GM18870 (cell line): ENCODE measurements around the gene WDR3.

Experiments
- ATAC-seq: cut with Tn5 transposase; IDR thresholded peaks from one replicate; pipeline ENCODE4 v1.9.1; 2021; ENCODE audit warnings: moderate library complexity; ENCODE audit not compliant: unreplicated experiment

The WDR3 gene

DNA sequence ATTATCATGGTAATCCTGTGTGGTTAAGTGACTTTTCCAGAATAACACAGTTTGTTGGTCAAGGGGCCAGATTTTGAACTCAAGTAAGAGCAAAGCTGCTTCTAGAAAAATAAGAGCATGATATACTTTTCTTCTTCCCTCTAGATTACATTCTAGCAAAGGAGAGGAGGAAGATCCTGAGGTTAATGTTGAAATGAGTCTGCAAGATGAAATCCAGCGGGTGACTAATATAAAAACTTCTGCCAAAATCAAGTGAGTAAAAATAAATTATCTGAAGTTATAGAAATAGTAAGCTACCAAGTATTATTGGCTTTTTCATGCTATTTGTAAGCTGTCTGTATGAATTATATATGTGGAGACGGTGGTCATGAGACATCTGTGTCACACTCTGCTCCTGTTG lies 12.8 kb downstream of the WDR3 start:
- no peak for ATAC-seq

DNA sequence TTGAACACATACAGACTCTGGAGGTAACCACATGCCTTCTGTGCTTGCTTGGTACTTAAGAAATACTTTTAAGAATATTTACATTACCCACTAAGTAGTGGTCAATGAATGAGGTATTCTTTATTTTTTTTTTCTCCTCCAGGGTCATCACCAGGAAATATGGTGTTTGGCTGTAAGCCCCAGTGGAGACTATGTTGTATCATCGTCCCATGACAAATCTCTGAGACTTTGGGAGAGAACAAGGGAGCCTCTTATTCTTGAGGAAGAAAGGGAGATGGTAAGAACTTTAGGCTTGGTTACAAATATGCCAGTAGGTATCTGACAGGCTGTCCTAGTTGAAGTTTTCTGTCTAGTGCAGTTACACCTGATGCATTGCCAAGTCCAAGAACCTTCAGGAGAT lies 22.8 kb downstream of the WDR3 start:
- ATAC-seq, result no peak

DNA sequence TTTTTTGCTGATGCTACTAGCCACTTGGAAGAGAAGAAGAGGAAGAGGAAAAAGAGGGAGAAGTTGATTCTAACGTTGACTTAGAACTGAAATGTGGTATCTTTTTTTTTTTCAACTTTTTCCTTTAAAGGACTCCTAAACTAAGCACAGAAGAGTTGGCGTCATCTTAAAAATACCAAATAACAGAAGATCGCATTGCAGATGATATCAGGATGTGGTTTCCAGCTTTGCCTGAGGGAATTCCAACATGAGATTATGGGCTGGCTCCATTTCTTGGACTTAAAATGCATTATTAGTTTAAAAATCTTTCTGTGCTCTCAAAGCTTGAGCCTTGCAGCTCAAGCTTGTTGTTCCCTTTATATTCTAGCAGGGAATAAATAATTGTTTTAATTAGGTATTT lies 29.8 kb downstream of the WDR3 start:
- ATAC-seq, result no peak

DNA sequence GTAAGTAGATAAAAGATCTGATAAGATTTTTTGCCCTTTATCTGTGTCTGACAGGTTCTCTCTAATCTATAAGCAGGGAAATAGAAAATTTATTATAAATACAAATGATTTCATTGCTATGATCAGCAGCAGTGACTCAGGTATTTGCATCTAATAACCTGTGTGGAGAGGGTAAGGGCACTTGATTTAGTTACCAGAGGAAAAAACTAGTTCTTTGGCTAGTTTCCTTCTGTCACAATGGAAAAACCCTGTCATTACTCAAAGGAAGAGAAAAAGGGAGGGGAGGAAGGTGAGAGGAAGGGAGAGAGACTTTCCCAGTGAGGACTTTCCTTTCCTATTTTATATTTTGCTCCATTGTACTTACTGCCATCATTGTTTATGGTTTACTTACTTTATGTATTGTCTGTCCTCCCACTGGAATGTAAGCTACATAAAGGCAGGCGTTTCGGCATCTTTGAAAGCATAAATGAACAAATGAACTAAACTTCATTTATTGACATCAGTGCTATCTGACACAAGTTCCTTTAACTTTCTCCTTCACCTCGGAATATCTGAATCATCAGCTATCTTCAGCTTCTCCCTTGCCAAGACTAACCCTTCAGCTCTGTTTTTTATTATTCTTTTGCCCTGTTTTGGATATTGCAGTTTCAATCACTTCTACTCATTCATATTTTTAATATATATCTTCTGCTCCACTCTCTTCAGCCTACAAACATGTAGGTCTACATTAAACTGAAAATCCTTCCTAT lies 34.9 kb downstream of the WDR3 start:
- no peak for ATAC-seq

DNA sequence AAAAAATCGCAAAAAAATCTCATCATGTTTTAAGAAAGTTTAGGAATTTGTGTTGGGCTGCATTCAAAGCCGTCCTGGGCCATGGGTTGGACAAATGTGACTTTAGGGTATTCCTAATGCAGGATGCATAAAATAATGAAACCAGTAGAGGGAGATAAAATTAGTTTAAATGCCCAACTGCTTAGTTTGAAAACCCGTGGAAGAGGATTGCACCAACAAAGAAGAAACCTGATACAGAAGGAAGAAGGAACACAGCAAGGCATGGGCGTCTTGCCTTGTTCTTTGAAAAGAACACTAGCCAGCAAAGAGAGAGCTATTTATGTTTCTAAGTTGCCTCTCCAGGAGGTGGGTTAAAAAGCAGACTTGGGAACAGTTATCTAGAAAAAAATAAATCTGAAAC lies 37.9 kb downstream of the WDR3 start:
- no peak for ATAC-seq

DNA sequence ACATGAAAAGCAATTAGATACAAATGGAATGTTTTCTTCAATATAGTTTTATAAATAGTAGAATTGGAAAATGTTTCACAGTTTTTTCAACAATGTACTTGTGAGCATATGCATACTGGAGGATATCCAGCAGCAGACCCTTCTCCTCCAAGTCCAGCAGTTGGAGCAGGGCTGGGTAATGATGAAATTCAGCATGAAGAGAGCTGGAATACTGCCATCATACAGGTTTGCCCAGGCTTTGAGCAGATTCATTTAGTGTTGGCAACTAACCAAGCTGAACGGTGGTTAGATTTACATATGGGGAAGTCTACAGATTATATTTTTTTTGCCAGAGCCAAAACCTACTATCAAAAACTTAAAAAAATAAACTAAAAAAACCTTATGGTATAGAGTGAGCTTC lies 38.3 kb downstream of the WDR3 start:
- no peak for ATAC-seq

DNA sequence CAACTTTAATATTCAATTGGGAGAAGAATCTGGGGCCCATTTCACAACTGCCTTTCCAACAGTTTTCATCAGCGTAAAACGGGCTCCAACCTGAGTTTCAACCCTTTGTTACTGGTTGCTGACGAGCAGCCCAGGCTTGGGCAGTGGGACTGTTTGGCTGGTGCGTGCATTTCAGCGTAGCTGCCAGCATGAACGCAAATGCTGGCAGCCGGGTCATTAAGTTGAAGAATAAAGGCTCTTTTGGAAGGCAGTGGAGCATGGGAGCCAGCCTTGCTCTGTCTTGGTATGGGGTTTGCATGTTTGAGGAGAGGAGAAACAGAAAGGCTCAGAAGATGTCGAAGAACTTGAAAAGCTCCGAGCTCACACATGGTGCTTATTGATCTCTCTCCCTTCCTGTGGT lies 40.7 kb downstream of the WDR3 start:
- no peak for ATAC-seq

DNA sequence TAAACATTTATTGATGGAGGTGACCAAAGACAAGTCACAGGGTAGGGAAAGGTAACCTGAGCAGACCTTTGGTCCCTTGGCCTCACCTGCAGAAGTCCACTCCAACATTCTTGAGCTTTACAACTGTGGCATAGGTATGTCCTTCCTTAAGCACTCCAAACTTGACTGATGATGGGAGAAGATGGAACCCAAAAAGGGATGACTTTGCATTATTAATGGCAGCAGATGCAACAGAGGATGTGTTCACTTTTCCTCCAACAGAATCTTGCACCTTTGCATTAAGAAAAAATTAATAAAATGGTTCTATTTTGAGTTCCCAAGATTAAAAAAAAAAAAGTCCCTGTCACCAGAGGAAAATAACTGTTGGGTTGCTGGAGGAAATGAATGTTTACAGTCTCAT lies 42.2 kb downstream of the WDR3 start:
- no peak for ATAC-seq

DNA sequence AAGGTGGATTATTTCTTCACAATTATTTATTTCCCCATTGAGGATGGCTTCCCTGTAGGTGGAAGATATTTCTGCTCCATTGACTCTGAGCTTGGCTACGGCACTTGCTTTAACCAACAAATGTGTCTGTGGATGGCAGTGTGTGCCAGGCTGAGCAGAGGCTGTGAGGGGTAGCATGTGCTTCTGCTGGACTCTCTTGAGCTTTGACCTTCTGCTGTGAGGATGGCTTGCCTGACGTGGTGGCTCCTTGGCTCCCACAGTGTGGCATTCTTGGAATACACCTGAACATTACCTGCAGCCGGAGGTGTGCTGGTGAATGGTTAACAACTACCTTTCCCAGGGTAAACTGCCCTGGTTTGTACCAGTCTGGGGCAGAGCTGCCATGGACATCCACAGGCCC lies 46.8 kb downstream of the WDR3 start:
- no peak for ATAC-seq

DNA sequence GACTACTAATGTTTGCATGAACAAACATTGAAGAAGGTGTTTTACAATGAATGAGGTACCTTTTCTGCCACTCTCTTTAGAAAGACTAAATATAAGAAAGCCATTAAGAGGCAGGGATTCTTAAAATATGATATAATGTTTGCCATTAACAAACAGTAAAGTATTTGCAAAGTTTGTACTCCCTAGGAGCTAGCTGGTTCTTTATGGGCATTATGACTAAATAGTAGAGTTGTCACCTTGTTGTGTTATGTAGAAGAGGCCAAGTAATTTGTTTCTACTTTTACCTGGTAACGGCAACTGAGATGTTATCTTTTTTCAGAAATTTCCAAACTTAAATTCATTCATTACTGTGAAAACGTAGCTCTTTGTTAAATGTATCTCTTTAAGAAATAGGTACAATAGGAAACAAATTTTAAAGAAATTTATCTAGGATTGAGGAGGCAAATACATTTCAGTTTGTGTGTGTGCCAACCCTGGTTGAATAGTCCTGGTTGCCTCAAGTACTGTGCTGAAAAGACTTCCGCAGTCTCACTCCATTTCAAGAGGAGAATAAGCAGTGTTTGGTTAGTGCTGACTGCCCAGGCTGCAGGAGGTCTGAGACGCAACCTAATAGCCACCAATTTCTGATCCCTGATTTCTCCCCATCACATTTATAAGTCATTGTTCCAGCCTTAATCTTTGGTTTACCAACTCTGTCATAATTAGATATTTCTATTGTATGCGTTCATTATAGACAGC lies 52.1 kb downstream of the WDR3 start:
- no peak for ATAC-seq

DNA sequence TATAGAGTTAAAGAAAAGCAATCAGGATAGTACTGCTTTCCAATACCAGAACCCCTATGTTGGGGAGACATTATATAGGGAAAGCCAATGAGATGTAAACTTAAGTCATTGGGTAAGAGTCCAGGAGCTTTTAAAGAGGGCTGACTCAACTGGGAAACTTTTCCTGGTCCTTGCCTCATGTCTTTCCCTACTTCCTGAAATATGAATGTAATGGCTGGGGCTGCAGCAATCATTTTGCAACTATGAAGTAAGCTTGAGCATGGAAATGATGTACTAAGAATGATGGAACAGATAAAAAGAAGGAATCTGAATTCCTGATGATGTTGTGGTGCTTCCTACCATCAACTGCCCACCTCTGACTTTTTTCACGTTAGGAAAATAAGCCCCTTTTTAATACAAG lies 55.7 kb downstream of the WDR3 start:
- ATAC-seq, result no peak

DNA sequence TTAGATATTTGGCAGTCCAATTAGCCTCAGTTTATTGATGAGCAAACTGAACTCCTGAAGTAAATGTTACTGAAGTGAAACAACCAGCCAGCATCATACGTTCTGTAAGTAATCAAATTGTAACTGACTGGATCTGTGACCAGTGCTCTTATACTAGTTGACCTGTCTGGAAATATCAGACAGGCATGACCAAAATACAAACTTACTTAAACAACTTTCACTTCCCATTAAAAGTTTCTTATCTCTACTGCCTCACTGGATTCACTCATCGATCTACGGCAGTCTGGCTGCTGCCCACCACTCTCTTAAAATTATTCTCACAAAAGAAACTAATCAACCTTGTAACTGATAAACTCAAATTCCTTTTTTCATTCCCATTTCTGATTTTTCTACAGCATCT lies 56.4 kb downstream of the WDR3 start:
- peak; percentile 52 for ATAC-seq

DNA sequence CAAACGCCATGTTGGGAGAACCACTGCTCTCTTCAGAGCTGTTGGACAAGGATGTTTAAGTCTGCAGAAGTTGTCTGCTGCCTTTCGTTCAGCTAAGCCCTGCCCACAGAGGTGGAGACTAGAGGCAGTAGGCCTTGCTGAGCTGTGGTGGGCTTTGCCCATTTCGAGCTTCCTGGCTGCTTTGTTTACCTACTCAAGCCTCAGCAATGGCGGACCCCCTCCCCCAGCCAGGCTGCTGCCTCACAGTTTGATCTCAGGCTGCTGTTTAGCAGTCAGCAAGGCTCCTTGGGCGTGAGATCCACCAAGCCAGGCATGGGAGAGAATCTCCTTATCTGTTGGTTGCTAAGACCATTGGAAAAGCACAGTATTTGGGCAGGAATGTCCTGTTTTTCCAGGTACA lies 74.8 kb downstream of the WDR3 start:
- no peak for ATAC-seq

DNA sequence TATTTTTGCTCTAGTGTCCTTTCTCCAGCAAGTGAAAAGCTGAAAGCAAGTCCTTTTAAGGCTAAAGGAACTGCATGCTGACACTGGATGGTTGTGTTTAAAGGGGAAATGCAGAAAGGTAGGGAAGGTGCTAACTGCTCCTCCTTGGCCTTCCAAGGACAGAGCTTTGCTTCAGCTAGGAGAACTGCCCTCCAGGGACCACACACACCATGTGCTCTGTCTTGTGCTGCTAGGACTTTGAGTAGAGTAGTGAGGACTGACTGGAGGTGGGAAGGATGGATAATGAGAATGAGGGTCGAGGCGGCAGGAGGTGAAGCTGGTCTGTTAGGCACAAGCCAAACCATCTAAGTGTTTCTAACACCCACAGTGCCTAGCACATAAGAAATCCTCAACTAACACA lies 77.9 kb downstream of the WDR3 start:
- no peak for ATAC-seq

DNA sequence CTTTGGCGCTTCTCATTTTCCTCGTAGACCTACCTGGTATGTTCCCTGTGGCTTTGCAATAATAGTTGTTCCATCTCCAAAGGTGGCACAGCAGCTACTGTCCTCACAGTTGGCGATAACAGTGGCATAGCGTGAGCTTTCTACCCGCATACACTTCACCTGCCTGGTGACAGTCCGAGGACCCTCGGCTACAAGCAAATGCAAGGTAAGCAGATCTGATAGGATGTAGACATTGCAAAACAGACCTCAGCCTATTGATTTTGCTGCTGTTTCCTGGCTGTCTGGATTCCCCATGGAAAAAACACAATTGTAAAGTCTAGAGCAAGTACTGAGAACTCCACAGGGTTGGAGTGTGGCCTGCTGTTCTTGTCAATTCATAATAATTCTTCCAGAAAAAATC lies 78.5 kb downstream of the WDR3 start:
- no peak for ATAC-seq

DNA sequence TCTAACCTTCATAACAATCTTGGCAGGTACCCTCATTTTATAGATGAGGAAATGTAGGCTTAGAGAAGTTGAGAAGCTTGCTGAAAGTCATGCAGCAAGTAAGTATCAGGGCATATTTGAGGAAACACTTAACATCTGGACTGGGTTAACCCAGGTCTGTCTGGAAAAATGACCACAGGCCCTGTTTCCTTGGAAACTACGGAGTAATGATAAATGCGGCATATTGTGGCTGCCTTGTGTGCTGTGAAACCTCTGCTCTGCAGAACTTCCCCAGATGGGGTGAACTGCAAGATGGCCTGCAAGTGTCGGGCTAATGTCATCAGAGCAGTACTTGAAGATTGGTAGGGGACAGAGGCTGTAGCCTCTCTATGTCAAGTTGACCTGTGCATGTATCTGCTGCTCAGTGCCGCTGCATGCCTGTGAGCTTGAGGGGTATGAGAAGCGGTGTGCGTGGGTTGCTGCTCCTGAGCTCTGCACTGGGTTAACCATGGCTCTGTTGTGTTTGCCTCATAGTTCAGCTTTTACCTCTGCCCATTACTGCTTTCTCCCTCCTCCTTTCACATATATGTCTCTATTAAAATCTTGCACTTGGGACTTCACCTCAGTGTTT lies 83.1 kb downstream of the WDR3 start:
- no peak for ATAC-seq

DNA sequence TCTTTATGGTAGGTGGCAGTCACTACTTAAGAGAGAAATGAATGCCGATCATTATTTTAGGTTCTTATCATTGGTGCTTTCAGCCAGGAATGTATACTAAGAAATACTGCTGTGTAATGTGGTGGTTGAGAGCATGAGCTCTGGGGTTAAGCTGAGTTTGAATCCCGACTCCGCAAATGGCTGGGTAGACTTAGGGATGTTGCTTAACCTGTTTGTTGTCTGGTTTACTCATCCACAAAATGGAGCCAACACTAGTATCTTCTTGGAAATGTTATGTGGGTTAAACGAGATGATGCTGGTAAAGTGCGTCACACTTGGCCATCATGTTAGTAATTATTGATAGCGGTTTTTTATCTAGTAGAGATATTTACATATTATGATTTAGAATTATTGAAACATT lies 83.8 kb downstream of the WDR3 start:
- no peak for ATAC-seq

DNA sequence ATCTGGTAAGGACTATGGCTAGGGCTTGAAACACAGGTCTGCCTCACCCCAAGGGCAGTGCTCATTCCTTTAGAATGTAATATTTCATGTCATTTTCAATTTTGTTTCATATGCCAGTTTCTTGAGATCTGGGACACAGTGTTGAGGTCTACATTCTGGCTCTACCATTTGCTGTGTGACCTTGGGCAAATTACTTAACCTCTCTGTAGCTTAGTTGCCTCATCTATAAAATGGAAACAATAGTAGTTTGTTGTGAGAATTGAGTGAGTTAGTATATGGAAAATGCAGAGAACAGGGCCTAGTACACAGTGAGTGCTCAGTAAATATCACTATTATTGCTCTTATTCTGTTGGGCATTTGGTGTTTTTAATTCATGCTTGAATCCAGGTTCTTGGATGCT lies 84.4 kb downstream of the WDR3 start:
- no peak for ATAC-seq
